LoVo (cell line): ENCODE data around the gene RPAP2.
A peak's percentile ranks its signal among the peaks of the same experiment; 100 is the strongest.
"Not testable (repeated sequence)": the region's sequence is repeated elsewhere in the genome, so short reads cannot be mapped to it uniquely, and the experiment has no call there.

ENCODE experiments used
- DNase-seq: peaks from one replicate; pipeline ENCODE4 v3.0.0-alpha.2; 2016; ENCODE audit warnings: low spot score

RPAP2 gene

GRCh38 chr1:92298573-92299476, at the start of gene RPAP2, which contains the start of gene GLMN:
TSS of gene RPAP2 (plus strand) at chr1:92299059. CDS start at chr1:92299074, 15 bp downstream.
TSS of gene GLMN (minus strand) at chr1:92298987. CDS start at chr1:92297999, 988 bp downstream.
- peak; percentile 87 for DNase-seq

GRCh38 chr1:92254714-92255113, 44.1 kb upstream of the RPAP2 start:
- not testable (repeated sequence) for DNase-seq

GRCh38 chr1:92259350-92259749, 39.5 kb upstream of the RPAP2 start:
- no peak for DNase-seq

GRCh38 chr1:92262516-92262915, 36.3 kb upstream of the RPAP2 start:
- no peak for DNase-seq

- DNase-seq: no peak
These were observed 25.8 kb upstream of the RPAP2 start for GRCh38 chr1:92273039-92273438.

GRCh38 chr1:92274939-92275338, 23.9 kb upstream of the RPAP2 start:
- DNase-seq: no peak

- DNase-seq: no peak
These were observed 22.8 kb upstream of the RPAP2 start for GRCh38 chr1:92276082-92276481.

- no peak for DNase-seq
These were observed 21.6 kb upstream of the RPAP2 start for GRCh38 chr1:92277105-92277723.

- DNase-seq: not testable (repeated sequence)
These were observed 19.1 kb upstream of the RPAP2 start for GRCh38 chr1:92279781-92280180.

- not testable (repeated sequence) for DNase-seq
These were observed 17.4 kb upstream of the RPAP2 start for GRCh38 chr1:92281411-92281810.

GRCh38 chr1:92291372-92291999, 7.4 kb upstream of the RPAP2 start:
- peak; percentile 26 for DNase-seq

- no peak for DNase-seq
These were observed 666 bp upstream of the RPAP2 start for GRCh38 chr1:92298213-92298572.

GRCh38 chr1:92299477-92300150, 755 bp downstream of the RPAP2 start:
- no peak for DNase-seq

GRCh38 chr1:92301021-92301420, 2.2 kb downstream of the RPAP2 start:
- no peak for DNase-seq

- no peak for DNase-seq
These were observed 7.2 kb downstream of the RPAP2 start for GRCh38 chr1:92306020-92306419.

- DNase-seq: no peak
These were observed 9.1 kb downstream of the RPAP2 start for GRCh38 chr1:92307980-92308379.

- DNase-seq: peak; percentile 44
These were observed 11.3 kb downstream of the RPAP2 start for GRCh38 chr1:92310185-92310597.

- no peak for DNase-seq
These were observed 15.2 kb downstream of the RPAP2 start for GRCh38 chr1:92314024-92314423.

GRCh38 chr1:92315766-92316599, 17.1 kb downstream of the RPAP2 start:
- DNase-seq: no peak

- DNase-seq: no peak
These were observed 19.1 kb downstream of the RPAP2 start for GRCh38 chr1:92317836-92318493.
